Measurements from ENCODE around the gene GFRA4.

The GFRA4 gene

GRCh38 chr20:3694864-3695263 is 31.7 kb upstream of the GFRA4 start:
- no peak for DNase-seq (ENCODE audit: low read depth in 3 of 3, low spot score in 1 of 3)

GRCh38 chr20:3693376-3693775 is 30.2 kb upstream of the GFRA4 start:
- no peak for DNase-seq (ENCODE audit: low read depth in 3 of 3, low spot score in 1 of 3)

GRCh38 chr20:3692706-3693294 is 29.6 kb upstream of the GFRA4 start:
- DNase-seq (ENCODE audit: low read depth in 3 of 3, low spot score in 1 of 3), result no peak

- DNase-seq (ENCODE audit: low read depth in 3 of 3, low spot score in 1 of 3), result no peak
Measured at GRCh38 chr20:3691897-3692296, 28.7 kb upstream of the GFRA4 start.

- DNase-seq (ENCODE audit: low read depth in 3 of 3, low spot score in 1 of 3), result no peak
Measured at GRCh38 chr20:3691306-3691705, 28.1 kb upstream of the GFRA4 start.

- DNase-seq (ENCODE audit: low read depth in 3 of 3, low spot score in 1 of 3), result no peak
Measured at GRCh38 chr20:3690413-3690812, 27.2 kb upstream of the GFRA4 start.

GRCh38 chr20:3689978-3690377 is 26.8 kb upstream of the GFRA4 start:
- no peak for DNase-seq (ENCODE audit: low read depth in 3 of 3, low spot score in 1 of 3)

- DNase-seq (ENCODE audit: low read depth in 3 of 3, low spot score in 1 of 3), result no peak
Measured at GRCh38 chr20:3687655-3688054, 24.5 kb upstream of the GFRA4 start.

- DNase-seq (ENCODE audit: low read depth in 3 of 3, low spot score in 1 of 3), result no peak
Measured at GRCh38 chr20:3686867-3687321, 23.7 kb upstream of the GFRA4 start.

GRCh38 chr20:3686421-3686820 is 23.2 kb upstream of the GFRA4 start:
- no peak for DNase-seq (ENCODE audit: low read depth in 3 of 3, low spot score in 1 of 3)

GRCh38 chr20:3685341-3685740 is 22.1 kb upstream of the GFRA4 start:
- DNase-seq (ENCODE audit: low read depth in 3 of 3, low spot score in 1 of 3), result no peak

- no peak for DNase-seq (ENCODE audit: low read depth in 3 of 3, low spot score in 1 of 3)
Measured at GRCh38 chr20:3681931-3682781, 19.0 kb upstream of the GFRA4 start, which contains the start of gene ADAM33. Gene ADAM33, minus strand, starts transcription at chr20:3682010. Its CDS starts 6 bp downstream, at chr20:3682004.

GRCh38 chr20:3681352-3681930 is 18.2 kb upstream of the GFRA4 start:
- no peak for DNase-seq (ENCODE audit: low read depth in 3 of 3, low spot score in 1 of 3)

GRCh38 chr20:3680701-3681351 is 17.6 kb upstream of the GFRA4 start:
- no peak for DNase-seq (ENCODE audit: low read depth in 3 of 3, low spot score in 1 of 3)

- DNase-seq (ENCODE audit: low read depth in 3 of 3, low spot score in 1 of 3), result no peak
Measured at GRCh38 chr20:3679749-3680700, 16.8 kb upstream of the GFRA4 start.

GRCh38 chr20:3678856-3679720 is 15.9 kb upstream of the GFRA4 start:
- no peak for DNase-seq (ENCODE audit: low read depth in 3 of 3, low spot score in 1 of 3)

- no peak for DNase-seq (ENCODE audit: low read depth in 3 of 3, low spot score in 1 of 3)
Measured at GRCh38 chr20:3678198-3678597, 15.0 kb upstream of the GFRA4 start.

- DNase-seq (ENCODE audit: low read depth in 3 of 3, low spot score in 1 of 3), result no peak
Measured at GRCh38 chr20:3677733-3678132, 14.5 kb upstream of the GFRA4 start.

Data from stimulated activated CD4-positive, alpha-beta T cell treated with anti-CD3 and anti-CD28 coated beads, TNF-alpha, amount 100 ng/mL, for 1 hour (primary cell).